Hepatocyte (in vitro differentiated cells): ENCODE measurements around the gene NMRAL1. TPM values are rescaled to one million over a fixed set of nuclear protein-coding genes. Genes with fewer than 3 reads are reported as not detected.

Experiments used
- DNase-seq: peaks from one replicate; pipeline ENCODE4 v3.0.0-alpha.2; 2016; ENCODE audit warnings: low spot score
- H2AFZ ChIP-seq: fragments of 200-600 bp; sonication (generic); 2 replicates; pipeline ENCODE4 v1.6.0; 2016; ENCODE audit warnings: antibody characterized with exemption, mild to moderate bottlenecking
- H3K27ac ChIP-seq: fragments of 200-600 bp; sonication (generic); 2 replicates; pipeline ENCODE4 v1.5.1; 2016; ENCODE audit warnings: mild to moderate bottlenecking
- H3K27me3 ChIP-seq: fragments of 200-600 bp; sonication (generic); 2 replicates; pipeline ENCODE4 v1.6.1; 2016
- H3K36me3 ChIP-seq: fragments of 200-600 bp; sonication (generic); replicated peaks from 2 replicates; pipeline ENCODE4 v1.5.1; 2016; ENCODE audit warnings: low read depth; ENCODE audit not compliant: insufficient read depth
- H3K4me1 ChIP-seq: fragments of 200-600 bp; sonication (generic); 2 replicates; pipeline ENCODE4 v1.5.1; 2016; ENCODE audit warnings: mild to moderate bottlenecking, moderate library complexity; ENCODE audit not compliant: insufficient read depth
- H3K4me2 ChIP-seq: fragments of 200-600 bp; sonication (generic); 2 replicates; pipeline ENCODE4 v1.6.0; 2016
- H3K4me3 ChIP-seq: fragments of 200-600 bp; sonication (generic); 2 replicates; pipeline ENCODE4 v1.5.1; 2016; ENCODE audit warnings: mild to moderate bottlenecking
- H3K79me2 ChIP-seq: fragments of 200-600 bp; sonication (generic); 2 replicates; pipeline ENCODE4 v1.6.0; 2017; ENCODE audit warnings: mild to moderate bottlenecking
- H3K9me2 ChIP-seq: fragments of 200-600 bp; sonication (generic); replicated peaks from 2 replicates; pipeline ENCODE4 v1.6.0; 2017; ENCODE audit warnings: mild to moderate bottlenecking; ENCODE audit not compliant: insufficient read depth
- H3K9me3 ChIP-seq: fragments of 200-600 bp; sonication (generic); 2 replicates; pipeline ENCODE4 v1.5.1; 2016; ENCODE audit warnings: low read depth, mild to moderate bottlenecking
- H4K20me1 ChIP-seq: fragments of 200-600 bp; sonication (generic); 2 replicates; pipeline ENCODE4 v1.6.0; 2016; ENCODE audit warnings: mild to moderate bottlenecking; ENCODE audit not compliant: insufficient read depth, poor library complexity, severe bottlenecking
- EZH2 ChIP-seq: fragments of 200-600 bp; sonication (generic); IDR thresholded peaks from 2 replicates; pipeline ENCODE4 v1.6.1; 2016; ENCODE audit warnings: antibody characterized with exemption, mild to moderate bottlenecking, borderline replicate concordance
- EZH2phosphoT487 ChIP-seq: fragments of 200-600 bp; sonication (generic); IDR thresholded peaks from one replicate; pipeline ENCODE4 v1.6.1; 2018; ENCODE audit warnings: antibody characterized with exemption, mild to moderate bottlenecking, low read depth, moderate library complexity; ENCODE audit not compliant: unreplicated experiment, severe bottlenecking
- WGBS: methylation state at CpG from one replicate; pipeline ENCODE4 v1.1.6; 2016; ENCODE audit warnings: low lambda C conversion rate; ENCODE audit errors: missing lambda C conversion rate; 5-methylcytosine and 5-hydroxymethylcytosine counted together
- polyA plus RNA-seq: library from polyadenylated mRNA; unstranded; fragments of >200 nt; fragmentation: Nextera tagmentation; extraction: Ambion mirVana; gene quantifications from 2 replicates; pipeline ENCODE4 v1.2.1, GENCODE V29; 2016
- total RNA-seq: library from RNA; depleted of rRNA; stranded (reverse); fragments of >200 nt; gene quantifications from 2 replicates; pipeline ENCODE4 v1.2.3, GENCODE V29; 2014
- TF ChIP-seq, protein P1 (sequence below): fragments of 200-600 bp; sonication (generic); IDR thresholded peaks from 2 replicates; pipeline ENCODE4 v1.5.1; 2016; ENCODE audit warnings: antibody characterized with exemption, mild to moderate bottlenecking; ENCODE audit not compliant: poor library complexity

Gene NMRAL1
- total and polyA plus RNA-seq, 2 experiments from 2014 or later = 47.5 to 47.6 TPM

DNA sequence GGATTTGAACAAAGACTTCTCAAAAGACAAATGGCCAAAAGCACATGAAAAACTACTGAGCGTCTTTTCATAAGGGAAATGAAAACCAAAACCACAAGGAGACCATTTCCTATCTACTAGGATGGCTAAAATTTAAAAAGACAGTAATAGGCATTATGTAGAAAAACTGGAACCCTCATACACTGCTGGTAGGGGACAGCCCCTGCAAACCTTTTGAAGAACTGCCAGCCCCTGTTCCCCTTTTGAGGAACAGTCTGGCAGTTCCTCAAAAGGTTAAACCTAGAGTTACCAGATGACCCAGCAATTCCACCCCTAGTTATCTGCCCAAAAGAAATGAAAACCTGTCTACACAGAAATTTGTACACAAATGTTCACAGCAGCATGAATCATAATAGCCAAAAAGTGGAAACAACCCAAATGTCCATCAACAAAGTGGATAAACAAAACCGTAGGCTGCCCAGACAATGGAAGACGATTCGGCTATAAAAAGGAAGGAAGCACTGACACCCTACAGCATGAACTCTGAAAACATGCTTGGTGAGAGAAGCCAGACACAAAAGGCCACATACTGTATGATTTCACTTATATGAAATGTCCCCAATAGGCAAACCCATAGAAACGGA lies 41.3 kb upstream of the NMRAL1 start:
- Histone ChIP-seq H3K36me3 (no peaks in the 10 kb centered on the region), H2AFZ (no peak overlapping the region), H3K9me3 (no peaks in the 10 kb centered on the region), H3K4me2 (no peak overlapping the region), H3K79me2 (peaks cover 56% of the 10 kb centered on the region), H3K27ac (no peak overlapping the region), H3K4me1 (no peaks in the 10 kb centered on the region), H3K9me2 (no peaks in the 10 kb centered on the region), H4K20me1 (peaks cover 16% of the 10 kb centered on the region), H3K4me3 (no peak overlapping the region), H3K27me3 (no peaks in the 10 kb centered on the region)
- TF ChIP-seq EZH2phosphoT487 (no peak), EZH2 (no peak)
- TF ChIP-seq, protein P1, sequence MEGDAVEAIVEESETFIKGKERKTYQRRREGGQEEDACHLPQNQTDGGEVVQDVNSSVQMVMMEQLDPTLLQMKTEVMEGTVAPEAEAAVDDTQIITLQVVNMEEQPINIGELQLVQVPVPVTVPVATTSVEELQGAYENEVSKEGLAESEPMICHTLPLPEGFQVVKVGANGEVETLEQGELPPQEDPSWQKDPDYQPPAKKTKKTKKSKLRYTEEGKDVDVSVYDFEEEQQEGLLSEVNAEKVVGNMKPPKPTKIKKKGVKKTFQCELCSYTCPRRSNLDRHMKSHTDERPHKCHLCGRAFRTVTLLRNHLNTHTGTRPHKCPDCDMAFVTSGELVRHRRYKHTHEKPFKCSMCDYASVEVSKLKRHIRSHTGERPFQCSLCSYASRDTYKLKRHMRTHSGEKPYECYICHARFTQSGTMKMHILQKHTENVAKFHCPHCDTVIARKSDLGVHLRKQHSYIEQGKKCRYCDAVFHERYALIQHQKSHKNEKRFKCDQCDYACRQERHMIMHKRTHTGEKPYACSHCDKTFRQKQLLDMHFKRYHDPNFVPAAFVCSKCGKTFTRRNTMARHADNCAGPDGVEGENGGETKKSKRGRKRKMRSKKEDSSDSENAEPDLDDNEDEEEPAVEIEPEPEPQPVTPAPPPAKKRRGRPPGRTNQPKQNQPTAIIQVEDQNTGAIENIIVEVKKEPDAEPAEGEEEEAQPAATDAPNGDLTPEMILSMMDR = no peak
- no peak for DNase-seq
- 81% methylated on average over 5 of the region's 5 CpGs for WGBS

DNA sequence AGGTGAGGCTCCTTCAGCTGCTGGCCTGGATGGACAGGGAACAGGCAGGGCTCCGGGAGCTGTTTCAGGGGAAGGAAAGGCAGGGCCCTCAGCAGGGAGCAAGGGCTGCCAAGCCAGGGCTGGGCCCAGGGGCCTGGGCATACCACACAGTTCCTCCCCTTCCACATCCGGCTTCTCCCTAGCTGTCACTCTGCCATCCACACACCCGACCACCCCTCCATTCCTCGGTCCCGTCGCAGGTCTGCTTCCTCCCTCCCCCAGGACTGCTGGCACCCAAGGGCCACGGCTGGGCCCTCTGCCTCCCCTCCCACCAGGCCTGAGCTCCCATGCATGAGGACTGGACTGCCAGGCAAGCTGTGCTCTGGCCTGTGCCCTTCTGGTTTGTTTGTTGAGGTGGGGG lies 40.2 kb upstream of the NMRAL1 start:
- Histone ChIP-seq H4K20me1 (peaks cover 16% of the 10 kb centered on the region), H2AFZ (no peak overlapping the region), H3K79me2 (peaks cover 46% of the 10 kb centered on the region), H3K9me3 (no peaks in the 10 kb centered on the region), H3K27me3 (no peaks in the 10 kb centered on the region), H3K36me3 (no peaks in the 10 kb centered on the region), H3K27ac (no peak overlapping the region), H3K9me2 (no peaks in the 10 kb centered on the region), H3K4me2 (no peak overlapping the region), H3K4me1 (no peaks in the 10 kb centered on the region), H3K4me3 (no peak overlapping the region)
- DNase-seq = no peak
- TF ChIP-seq EZH2 (no peak), EZH2phosphoT487 (no peak)
- TF ChIP-seq, protein P1 = no peak
- WGBS = 86% methylated on average over 6 of the region's 7 CpGs

DNA sequence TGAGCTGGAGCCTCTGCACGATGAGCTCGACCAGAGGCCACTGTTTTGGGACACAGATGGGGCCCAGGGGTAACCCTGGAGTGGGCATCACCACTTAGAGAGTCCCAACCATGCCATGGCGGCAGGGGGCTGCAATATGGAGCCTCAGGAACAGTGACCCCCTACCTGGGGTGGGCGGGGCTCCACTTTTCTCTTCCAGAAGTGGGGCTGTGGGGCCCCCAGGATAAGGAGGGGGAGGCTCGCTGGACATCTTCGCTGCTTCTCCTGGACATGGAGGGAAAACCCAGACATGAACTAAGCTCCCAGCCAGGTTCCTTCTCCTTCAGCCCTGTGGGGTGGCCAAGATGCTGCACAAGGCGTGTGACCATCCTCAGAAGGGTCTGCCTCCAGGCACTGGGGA lies 39.5 kb upstream of the NMRAL1 start:
- H3K4me2 ChIP-seq = no peak overlapping the region

More for the DNA sequence above, 39.5 kb upstream of the NMRAL1 start:
- Histone ChIP-seq H4K20me1 (peaks cover 16% of the 10 kb centered on the region), H2AFZ (no peak overlapping the region), H3K4me1 (no peaks in the 10 kb centered on the region), H3K27ac (no peak overlapping the region), H3K4me3 (no peak overlapping the region), H3K36me3 (no peaks in the 10 kb centered on the region), H3K9me2 (no peaks in the 10 kb centered on the region), H3K79me2 (peaks cover 39% of the 10 kb centered on the region), H3K27me3 (no peaks in the 10 kb centered on the region), H3K9me3 (no peaks in the 10 kb centered on the region)
- DNase-seq = no peak
- TF ChIP-seq, protein P1 = no peak
- 98% methylated on average over 7 of the region's 7 CpGs for WGBS
